ENCODE data around the gene SPAM1.
"Not testable (repeated sequence)": the region's sequence is repeated elsewhere in the genome, so short reads cannot be mapped to it uniquely, and the experiment has no call there.

SPAM1 gene

DNA sequence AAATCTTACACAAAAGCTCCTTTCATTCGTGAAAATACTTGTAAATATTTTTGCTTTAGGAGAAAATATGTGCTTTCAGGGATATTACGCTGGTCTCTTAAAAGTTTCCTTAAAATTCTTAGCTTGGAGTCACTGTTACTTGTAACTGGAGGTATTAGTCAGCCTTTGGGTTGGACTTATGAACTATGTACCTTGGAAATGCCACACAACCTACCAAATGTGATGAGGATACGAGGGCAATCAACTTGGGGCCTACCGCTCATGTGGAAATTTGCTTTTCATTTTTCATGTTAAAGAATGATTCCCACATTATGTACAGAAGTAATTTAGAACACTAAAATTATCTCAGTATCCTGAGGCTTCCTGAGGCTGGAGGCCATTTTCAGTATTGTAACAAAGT, 23.1 kb downstream of the SPAM1 start:
- no peak for DNase-seq (ENCODE audit: low read depth in 2 of 2)

DNA sequence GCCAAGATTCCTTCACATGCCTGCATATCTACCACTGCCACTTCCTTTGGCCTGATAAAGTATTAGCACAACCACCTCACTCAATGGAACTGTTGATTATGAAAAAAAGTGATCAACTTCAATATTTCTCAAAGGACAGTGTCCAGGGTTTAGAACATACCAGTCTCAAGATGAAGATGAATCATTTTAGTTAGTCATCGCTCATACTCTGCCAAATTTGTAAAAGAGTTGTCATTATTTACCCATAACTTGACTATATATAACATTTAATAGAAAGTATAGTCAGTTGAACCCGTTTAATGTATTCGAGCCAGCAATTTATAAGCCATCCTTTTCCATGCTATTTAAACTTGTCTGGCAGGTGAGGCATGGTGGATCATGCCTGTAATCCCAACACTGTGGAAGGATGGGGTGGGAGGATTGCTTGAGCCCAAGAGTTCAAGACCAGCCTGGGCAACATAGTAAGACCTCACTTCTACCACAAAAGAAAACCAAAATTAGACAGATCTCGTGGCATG, 33.2 kb downstream of the SPAM1 start:
- no peak for DNase-seq (ENCODE audit: low read depth in 2 of 2)

DNA sequence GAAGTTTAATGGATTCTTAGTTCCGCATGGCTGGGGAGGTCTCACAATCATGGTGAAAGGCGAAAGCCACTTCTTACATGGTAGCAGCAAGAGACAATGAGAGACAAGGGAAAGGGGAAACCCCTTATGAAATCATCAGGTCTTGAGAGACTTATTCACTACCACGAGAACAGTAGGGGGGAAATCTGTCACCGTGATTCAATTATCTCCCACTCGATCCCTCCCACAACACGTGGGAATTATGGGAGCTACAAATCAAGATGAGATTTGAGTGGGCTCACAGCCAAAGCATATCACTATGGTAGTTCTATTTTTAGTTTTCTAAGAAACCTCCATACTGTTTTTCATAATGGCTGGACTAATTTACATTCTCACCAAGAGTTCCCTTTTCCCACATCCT, 36.7 kb downstream of the SPAM1 start:
- DNase-seq (ENCODE audit: low read depth in 2 of 2): no peak

DNA sequence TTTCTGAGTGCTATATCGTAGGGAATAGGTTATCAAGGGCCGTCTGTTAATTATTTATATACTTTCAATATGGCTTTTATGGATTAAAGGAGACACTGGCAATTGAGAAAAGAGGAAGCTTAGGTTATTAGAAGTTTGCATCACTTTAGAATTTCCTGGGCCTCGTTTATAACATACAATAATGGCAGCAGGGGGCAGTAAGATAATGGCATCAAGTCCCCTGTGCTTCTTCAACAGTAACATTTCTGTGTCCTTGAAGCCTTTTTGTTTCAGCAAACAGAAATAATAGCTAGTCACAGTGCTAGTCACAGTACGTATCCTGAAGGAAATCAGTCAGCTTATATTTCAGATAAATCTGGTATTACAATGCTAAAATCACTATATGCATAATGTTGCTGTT, 41.9 kb downstream of the SPAM1 start:
- DNase-seq (ENCODE audit: low read depth in 2 of 2): no peak

DNA sequence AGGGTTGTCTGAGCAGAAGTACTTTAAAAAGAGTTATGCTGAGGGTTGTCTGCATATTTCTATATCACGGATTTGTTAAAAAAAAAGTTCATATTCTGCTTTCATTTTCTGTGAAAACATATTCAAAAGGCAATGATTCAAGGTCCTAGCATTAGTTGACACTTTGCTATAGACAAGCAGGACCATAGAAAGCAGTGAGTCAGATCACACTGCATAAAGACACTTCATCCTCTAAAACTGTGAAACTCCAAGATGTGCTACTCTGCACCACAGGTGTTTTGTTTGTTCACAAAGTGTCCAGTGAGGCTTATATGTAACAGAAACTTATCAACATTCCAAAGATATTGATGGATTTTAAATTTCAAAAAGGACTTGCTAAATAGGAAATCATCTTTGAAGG, 47.0 kb downstream of the SPAM1 start:
- DNase-seq (ENCODE audit: low read depth in 2 of 2): no peak

DNA sequence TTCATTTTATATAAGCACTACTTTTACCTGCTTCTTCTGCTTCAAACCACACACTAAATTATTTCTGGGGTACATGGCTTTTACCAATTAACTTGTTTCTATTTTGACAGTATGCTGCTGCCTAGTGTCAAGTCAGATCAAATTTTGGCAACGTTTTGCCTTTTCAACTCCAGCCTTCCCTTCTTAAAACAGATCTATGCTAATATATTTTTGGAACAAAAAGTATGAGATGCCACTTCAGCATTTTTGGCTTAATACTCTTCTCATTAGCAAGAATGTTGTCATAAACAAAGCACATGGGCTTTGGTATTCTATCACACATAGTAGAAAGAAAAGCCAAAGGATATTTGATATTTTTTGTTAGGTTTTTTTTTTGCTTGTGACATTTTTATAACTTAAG, 47.8 kb downstream of the SPAM1 start:
- no peak for DNase-seq (ENCODE audit: low read depth in 2 of 2)

DNA sequence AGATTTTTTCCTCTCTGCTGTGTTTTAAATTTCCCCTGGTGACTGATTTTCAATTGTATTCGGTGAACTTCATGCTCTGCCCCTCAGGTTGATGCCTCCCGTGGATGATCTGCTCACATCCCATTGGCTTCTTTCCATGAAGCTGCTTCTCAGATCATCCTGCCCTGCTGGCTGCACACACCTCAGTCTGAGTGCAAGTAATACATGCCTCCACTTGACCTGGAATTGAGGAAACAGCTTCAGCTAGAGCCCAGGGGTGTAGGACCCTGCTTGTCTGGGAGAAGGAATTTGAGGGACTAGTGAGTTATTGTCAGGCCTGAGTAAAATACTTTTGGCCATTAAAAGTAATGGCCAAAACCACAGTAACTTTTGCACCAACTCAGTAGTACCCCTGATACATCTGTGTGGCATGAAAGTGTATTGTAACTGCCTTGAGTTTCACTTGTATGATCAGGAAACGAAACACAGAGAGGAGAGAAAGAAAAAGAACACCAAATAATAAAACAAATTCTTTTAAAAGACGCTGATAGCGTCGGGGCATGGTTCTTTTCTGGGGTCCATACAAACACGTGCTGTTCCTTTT, 49.4 kb downstream of the SPAM1 start:
- DNase-seq (ENCODE audit: low read depth in 2 of 2): no peak

DNA sequence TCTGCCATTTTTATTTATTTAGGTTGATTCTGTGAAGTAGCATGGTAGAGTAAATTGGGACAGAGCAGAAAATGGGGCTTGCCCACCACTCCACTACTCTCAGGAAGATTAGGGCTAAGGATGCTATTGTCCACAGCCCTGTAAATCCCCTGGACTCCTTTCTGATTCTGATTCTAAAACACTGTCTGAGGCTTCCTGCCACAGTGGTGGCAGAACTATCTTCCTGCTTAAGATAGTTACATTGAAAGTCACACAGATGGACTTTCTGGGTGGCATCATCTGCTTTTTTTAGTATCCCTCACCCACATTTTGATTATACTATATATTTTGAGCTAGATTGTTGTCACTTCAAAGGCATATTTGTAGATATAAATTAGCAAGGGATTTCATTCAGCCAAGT, 50.0 kb downstream of the SPAM1 start:
- no peak for DNase-seq (ENCODE audit: low read depth in 2 of 2)

DNA sequence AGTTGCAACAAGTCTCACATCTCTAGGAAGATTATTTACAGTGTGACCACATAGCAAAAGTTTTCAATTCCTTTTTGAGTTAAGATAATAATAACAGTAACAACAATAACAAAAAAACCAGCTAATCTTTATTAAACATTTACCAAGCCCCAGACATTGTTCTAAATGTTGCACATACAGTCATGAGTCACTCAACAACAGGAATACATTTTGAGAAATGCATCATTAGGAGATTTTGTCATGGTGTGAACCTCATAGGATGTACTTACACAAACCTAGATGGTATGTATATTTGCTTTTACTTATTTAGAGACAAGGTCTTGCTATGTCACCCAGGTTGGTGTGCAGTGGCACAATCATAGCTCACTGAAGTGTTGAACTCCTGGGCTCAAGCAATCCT, 52.0 kb downstream of the SPAM1 start:
- no peak for DNase-seq (ENCODE audit: low read depth in 2 of 2)

DNA sequence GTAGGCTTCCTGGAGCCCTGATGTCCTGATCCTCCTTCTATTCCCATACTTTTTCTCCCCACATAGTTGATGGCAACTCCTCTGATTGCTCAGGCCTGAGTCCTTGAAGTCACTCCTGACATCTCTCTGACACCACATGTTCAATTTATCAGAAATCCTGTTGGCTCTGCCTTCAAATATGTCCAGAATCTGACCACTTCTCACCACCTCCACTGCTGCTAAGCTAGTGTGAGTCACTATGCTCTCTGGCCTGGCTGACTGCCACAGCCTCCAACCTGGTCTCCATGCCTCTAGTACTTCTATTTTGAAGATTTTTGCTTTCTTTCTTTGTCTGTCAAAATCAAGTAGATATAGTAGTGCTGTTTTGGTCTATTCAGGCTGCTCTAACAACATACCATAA, 54.8 kb downstream of the SPAM1 start:
- no peak for DNase-seq (ENCODE audit: low read depth in 2 of 2)

DNA sequence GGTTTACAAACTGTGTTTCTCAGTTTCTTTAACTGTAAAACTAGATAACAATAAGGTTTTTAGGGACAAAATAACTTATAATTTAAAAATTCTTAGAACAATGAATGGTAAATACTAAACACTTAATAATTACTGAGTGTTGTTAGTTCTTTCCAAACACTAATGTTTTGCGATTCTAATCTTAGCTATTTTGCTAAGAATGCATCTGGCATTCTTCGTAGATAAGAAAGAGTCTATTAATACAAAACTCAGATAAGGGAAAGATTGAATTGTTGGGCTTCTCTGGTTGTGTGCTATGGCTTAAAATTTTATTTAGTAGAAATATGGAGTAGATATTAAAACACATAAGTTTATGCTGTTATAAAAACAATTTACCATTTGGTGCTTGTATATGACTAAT, 62.4 kb downstream of the SPAM1 start:
- no peak for DNase-seq (ENCODE audit: low read depth in 2 of 2)

DNA sequence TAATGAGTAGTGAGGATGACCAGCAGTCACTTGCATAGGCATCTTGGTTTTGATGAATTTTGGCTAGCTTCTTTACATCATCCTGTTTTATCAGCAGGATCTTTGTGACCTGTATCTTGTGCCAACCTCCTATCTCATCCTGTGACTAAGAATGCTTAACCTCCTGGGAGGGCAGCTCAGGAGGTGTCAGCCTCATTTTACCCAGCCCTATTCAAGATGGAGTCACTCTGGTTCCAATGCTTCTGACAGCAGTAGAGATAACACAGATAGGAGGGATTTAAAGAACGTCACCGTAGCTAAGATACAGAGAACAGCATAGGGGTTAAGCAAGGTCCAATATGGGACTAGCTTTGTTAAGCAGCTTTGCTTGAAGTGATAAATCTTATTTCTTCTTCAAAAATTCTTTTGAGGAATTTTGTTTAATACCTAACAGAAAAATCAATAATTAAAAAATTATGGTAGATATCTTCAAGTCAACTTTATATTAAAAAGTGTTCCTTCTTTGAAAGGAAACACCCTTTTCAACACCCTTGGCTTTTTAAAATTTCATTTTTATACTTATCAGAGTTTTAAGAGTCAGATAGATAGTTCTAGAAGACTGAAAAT, 68.0 kb downstream of the SPAM1 start:
- DNase-seq (ENCODE audit: low read depth in 2 of 2): no peak

DNA sequence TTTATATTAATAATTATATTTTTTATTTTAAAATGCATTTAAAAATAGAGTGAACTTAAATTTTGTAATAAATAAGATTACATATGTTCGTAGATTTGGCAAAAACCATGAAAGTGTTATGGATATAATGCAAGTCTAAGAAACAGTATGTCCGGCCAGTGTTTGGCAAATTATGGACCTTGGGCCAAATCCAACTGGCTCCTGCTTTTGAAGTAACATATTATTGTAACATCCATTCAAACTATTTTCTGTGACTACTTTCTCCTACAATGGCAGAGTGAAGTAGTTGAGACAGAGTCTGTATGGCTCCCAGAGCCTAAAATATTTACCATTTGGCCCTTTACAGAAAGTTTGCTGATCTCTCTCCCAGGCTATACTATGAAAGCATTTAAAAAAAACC, 69.0 kb downstream of the SPAM1 start:
- DNase-seq (ENCODE audit: low read depth in 2 of 2): no peak

DNA sequence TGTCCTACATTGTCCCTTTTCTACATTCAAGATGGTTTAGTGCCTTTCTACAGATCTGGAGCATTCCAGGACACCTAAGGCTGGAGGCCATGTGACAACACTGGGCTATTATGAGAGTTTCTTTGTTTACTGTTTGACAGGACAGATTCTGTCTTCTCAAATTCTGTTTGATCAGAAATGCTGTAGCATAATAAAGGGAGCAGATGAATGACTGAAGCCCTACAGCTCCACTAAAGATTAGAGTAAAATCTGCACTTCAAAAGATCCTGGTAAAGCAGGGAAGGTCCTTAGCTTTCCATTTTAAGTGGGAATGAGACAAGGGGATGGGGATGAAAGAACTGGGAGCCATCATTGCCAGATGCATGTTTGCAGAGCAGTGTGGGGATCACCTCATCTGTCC, 69.4 kb downstream of the SPAM1 start:
- DNase-seq (ENCODE audit: low read depth in 2 of 2): no peak

DNA sequence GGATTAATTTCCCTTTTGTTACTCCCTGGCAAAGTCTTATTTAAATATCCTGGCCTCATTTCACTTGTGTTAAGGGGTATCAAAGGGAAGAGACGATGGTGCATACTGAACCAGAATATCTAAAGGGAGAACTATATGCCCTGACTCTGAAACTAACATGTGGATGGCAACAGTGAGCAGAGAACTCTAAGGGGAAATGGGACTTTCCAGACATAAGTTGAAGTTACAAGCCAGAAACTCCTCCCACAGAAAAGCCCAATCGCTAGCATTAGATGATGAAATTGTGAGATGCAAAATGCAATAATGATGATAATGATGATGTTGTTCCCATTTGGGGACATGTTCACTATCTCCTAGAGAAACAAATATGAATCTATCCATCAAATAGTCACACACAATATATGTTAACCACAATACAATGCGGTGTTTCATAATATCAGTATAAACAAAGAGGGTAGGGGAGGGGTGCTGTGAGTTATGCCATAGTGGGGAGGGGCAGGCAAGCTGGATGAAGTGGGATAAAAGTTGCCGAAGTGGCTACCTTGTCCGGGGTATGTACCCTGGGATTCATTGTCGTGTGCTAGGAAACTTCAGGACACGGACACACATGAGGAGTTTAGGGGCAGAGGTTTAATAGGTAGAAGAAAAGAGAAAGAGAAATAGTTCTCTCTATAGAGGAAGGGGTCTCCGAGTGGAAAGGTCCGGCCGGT, 70.7 kb downstream of the SPAM1 start:
- no peak for DNase-seq (ENCODE audit: low read depth in 2 of 2)

DNA sequence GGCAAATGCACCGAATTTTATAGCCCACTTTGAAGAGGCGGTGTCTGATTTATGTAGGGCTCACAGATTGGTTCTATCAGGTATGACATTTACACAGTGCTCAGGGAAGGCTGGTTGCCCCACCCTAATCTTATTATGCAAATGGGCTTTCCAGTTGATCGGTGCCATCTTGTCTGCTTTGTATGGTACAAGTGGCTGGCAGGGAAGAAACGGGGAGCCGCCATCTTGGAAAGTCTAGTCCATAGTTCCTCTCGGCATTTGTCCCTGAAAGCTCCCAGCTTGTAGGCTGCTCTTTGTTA, 71.2 kb downstream of the SPAM1 start:
- no peak for DNase-seq (ENCODE audit: low read depth in 2 of 2)

DNA sequence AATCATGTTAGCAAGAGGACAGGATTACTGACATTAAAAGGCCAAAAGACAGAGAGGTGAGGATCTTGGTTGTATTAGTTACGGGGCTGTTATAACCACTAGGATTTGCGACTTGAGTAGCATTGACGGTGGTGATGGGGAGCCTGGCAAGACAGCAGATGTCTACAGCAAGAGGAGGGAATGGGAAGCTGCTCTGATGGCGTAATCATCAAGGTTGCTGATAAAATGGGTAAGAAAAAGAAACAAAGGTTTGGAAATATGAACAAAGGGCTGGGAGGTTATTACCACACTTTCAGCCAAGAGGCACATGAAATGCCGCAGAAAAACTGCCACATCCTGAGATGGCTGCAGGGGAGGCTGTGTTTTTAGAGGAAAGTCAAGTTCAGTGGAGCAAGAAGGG, 73.9 kb downstream of the SPAM1 start:
- no peak for DNase-seq (ENCODE audit: low read depth in 2 of 2)

DNA sequence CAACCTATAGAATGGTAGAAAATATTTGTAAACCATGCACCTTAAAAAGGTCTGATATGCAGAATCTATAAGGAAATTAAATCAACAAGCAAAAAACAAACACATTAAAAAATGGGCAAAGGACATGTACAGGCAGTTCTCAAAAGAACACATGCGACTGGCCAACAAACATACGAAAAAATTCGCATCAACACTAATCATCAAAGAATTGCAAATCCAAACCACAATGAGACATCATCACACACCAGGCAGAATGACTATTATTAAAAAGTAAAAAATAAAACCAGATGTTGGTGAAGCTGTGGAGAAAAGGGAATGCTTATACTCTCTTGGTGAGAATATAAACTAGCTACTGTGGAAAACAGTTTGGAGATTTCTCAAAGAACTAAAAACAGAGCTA, 74.7 kb downstream of the SPAM1 start:
- DNase-seq (ENCODE audit: low read depth in 2 of 2): no peak

DNA sequence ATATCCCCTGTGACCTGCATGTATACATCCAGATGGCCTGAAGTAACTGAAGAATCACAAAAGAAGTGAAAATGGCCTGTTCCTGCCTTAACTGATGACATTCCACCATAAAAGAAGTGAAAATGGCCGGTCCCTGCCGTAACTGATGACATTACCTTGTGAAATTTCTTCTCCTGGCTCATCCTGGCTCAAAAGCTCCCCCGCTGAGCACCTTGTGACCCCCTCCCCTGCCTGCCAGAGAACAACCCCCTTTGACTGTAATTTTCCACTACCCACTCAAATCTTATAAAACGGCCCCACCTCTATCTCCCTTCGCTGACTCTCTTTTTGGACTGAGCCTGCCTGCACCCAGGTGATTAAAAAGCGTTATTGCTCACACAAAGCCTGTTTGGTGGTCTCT, 83.3 kb downstream of the SPAM1 start:
- DNase-seq (ENCODE audit: low read depth in 2 of 2): not testable (repeated sequence)

DNA sequence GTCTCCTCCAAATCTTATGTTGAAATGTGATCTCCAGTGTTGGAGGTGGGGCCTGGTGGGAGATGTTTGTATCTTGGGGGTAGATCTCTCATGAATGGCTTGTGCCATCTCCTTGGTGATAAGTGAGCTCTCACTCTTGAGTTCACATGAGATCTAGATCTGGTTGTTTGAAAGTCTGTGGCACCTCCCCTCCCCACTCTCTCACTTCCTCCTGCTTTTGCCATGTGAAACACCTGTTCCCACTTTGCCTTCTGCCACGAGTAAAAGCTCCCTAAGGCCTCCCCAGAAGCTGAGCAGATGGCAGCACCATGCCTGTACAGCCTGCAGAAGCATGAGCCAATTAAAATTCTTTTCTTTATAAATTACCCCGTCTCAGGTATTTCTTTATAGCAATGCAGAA, 84.3 kb downstream of the SPAM1 start:
- no peak for DNase-seq (ENCODE audit: low read depth in 2 of 2)
